Kidney epithelial cell (primary cell): ENCODE measurements around the gene AGPS. TPM values are rescaled to one million over a fixed set of nuclear protein-coding genes. Genes with fewer than 3 reads are reported as not detected.

ENCODE experiments used
- DNase-seq: peaks from one replicate; pipeline ENCODE4 v3.0.0-alpha.2; 2010; ENCODE audit warnings: low read depth
- H3K27me3 ChIP-seq: 2 replicates; pipeline ENCODE4 v1.6.0; 2011; ENCODE audit warnings: low read length; ENCODE audit not compliant: control insufficient read depth, insufficient read depth
- H3K36me3 ChIP-seq: 2 replicates; pipeline ENCODE4 v1.5.1; 2011; ENCODE audit warnings: low read length; ENCODE audit not compliant: control insufficient read depth, insufficient read depth
- H3K4me3 ChIP-seq: 2 replicates; pipeline ENCODE4 v1.5.1; 2011; ENCODE audit warnings: low read depth, mild to moderate bottlenecking, control low read depth, low read length
- CTCF ChIP-seq: IDR thresholded peaks from 2 replicates; pipeline ENCODE4 v1.5.1; 2011; ENCODE audit warnings: mild to moderate bottlenecking, moderate library complexity, low read length, control low read depth, inconsistent platforms; ENCODE audit not compliant: insufficient read depth, poor library complexity, severe bottlenecking
- total RNA-seq: library from RNA; depleted of rRNA; stranded (reverse); fragments of >200 nt; gene quantifications from 2 replicates; pipeline ENCODE4 v1.2.3, GENCODE V29; 2015

Gene AGPS
- total RNA-seq, 1 donor from 2014 or later: 26.1 TPM

- TF ChIP-seq CTCF: no peak
- H3K27me3 ChIP-seq: no peaks in the 10 kb centered on the region
- no peak overlapping the region for H3K4me3 ChIP-seq
- no peak for DNase-seq
- no peaks in the 10 kb centered on the region for H3K36me3 ChIP-seq
These were observed 6.2 kb downstream of the AGPS start for GRCh38 chr2:177398791-177399190.

GRCh38 chr2:177399376-177399775, 6.8 kb downstream of the AGPS start:
- DNase-seq: no peak
- no peak for TF ChIP-seq CTCF
- Histone ChIP-seq H3K27me3 (no peaks in the 10 kb centered on the region), H3K36me3 (no peaks in the 10 kb centered on the region), H3K4me3 (no peak overlapping the region)

GRCh38 chr2:177400337-177400923, 7.9 kb downstream of the AGPS start:
- no peaks in the 10 kb centered on the region for H3K27me3 ChIP-seq
- H3K36me3 ChIP-seq: no peaks in the 10 kb centered on the region
- TF ChIP-seq CTCF: no peak
- DNase-seq: no peak
- H3K4me3 ChIP-seq: no peak overlapping the region

GRCh38 chr2:177402096-177402495, 9.5 kb downstream of the AGPS start:
- TF ChIP-seq CTCF: no peak

GRCh38 chr2:177403838-177404237, 11.3 kb downstream of the AGPS start:
- H3K27me3 ChIP-seq: no peaks in the 10 kb centered on the region
- no peak for DNase-seq
- no peak overlapping the region for H3K4me3 ChIP-seq
- TF ChIP-seq CTCF: no peak
- H3K36me3 ChIP-seq: no peaks in the 10 kb centered on the region

More at GRCh38 chr2:177402096-177402495, 9.5 kb downstream of the AGPS start:
- Histone ChIP-seq H3K27me3 (no peaks in the 10 kb centered on the region), H3K36me3 (no peaks in the 10 kb centered on the region), H3K4me3 (no peak overlapping the region)
- DNase-seq: no peak

- Histone ChIP-seq H3K36me3 (no peaks in the 10 kb centered on the region), H3K4me3 (no peak overlapping the region), H3K27me3 (no peaks in the 10 kb centered on the region)
- DNase-seq: no peak
- TF ChIP-seq CTCF: no peak
These were observed 11.7 kb downstream of the AGPS start for GRCh38 chr2:177404243-177404642.
